Gastroesophageal sphincter (tissue), 4 donors: Measurements from ENCODE around the gene MACROD2. TPM values are rescaled to one million over a fixed set of nuclear protein-coding genes. Genes with fewer than 3 reads are reported as not detected.

ENCODE experiments used
- ATAC-seq: fragments of 150-250 bp; one replicate; pipeline ENCODE4 v1.9.1; 2016; ENCODE audit warnings: mild to moderate bottlenecking, moderate library complexity
- H3K27ac ChIP-seq, 4 donors: fragments of 200-600 bp; sonication (generic) in 3 of 4; 1 replicate in 3 of 4; 2 replicates in 1 of 4; pipeline ENCODE4 v1.5.1; 2016 to 2019
- H3K27me3 ChIP-seq: fragments of 200-600 bp; sonication (generic); one replicate; pipeline ENCODE4 v1.5.1; 2019
- H3K36me3 ChIP-seq, 2 donors: fragments of 200-600 bp; sonication (generic); one replicate each; pipeline ENCODE4 v1.5.1; 2019; ENCODE audit warnings: control low read depth in 1 of 2
- H3K4me1 ChIP-seq, 3 donors: fragments of 200-600 bp; sonication (generic); 1 replicate in 2 of 3; 2 replicates in 1 of 3; pipeline ENCODE4 v1.5.1; 2016 to 2019; ENCODE audit warnings: control low read depth in 2 of 3
- H3K4me3 ChIP-seq, 2 donors: fragments of 200-600 bp; sonication (generic); one replicate each; pipeline ENCODE4 v1.5.1; 2019; ENCODE audit warnings: mild to moderate bottlenecking in 1 of 2, moderate library complexity in 1 of 2
- H3K9me3 ChIP-seq, 3 donors: fragments of 200-600 bp; sonication (generic); one replicate each; pipeline ENCODE4 v1.5.1; 2017 to 2019; ENCODE audit warnings: control low read depth in 2 of 3
- CTCF ChIP-seq, 4 experiments: fragments of 200-600 bp in 2 of 4; fragments of 450-650 bp in 2 of 4; sonication (generic) in 1 of 4; IDR thresholded peaks; one replicate each; pipeline ENCODE4 v1.5.1; 2017 to 2019; ENCODE audit warnings: antibody characterized with exemption in 4 of 4, mild to moderate bottlenecking in 2 of 4, moderate library complexity in 2 of 4
- EP300 ChIP-seq: sonication (generic); formaldehyde crosslinking; IDR thresholded peaks from one replicate; pipeline ENCODE4 v1.6.1; 2017; ENCODE audit warnings: antibody characterized with exemption, mild to moderate bottlenecking
- POLR2A ChIP-seq, 2 donors: fragments of 450-650 bp; IDR thresholded peaks; one replicate each; pipeline ENCODE4 v1.6.1; 2017; ENCODE audit warnings: antibody characterized with exemption in 2 of 2, mild to moderate bottlenecking in 2 of 2, moderate library complexity in 1 of 2
- POLR2AphosphoS5 ChIP-seq: sonication (generic); formaldehyde crosslinking; IDR thresholded peaks from one replicate; pipeline ENCODE4 v1.6.1; 2017; ENCODE audit warnings: antibody characterized with exemption
- WGBS, 2 donors: methylation state at CpG; one replicate each; pipeline ENCODE4 v1.1.5; 2018; ENCODE audit warnings: low coverage in 1 of 2; 5-methylcytosine and 5-hydroxymethylcytosine counted together
- total RNA-seq, 4 donors: library from RNA; depleted of rRNA; stranded (reverse); fragments of >200 nt; gene quantifications; one replicate each; pipeline ENCODE4 v1.1.0, GENCODE V29; 2016

The MACROD2 gene
- total RNA-seq, 4 donors from 2014 or later: 4.0 to 12.1 (median 7.4) TPM

- Histone ChIP-seq H3K27ac (no peak overlapping the region), H3K36me3 (no peaks in the 10 kb centered on the region), H3K4me1 (no peaks in the 10 kb centered on the region), H3K9me3 (no peaks in the 10 kb centered on the region), H3K4me3 (no peak overlapping the region), H3K27me3 (no peaks in the 10 kb centered on the region)
- ATAC-seq: no peak
- no peak for TF ChIP-seq POLR2AphosphoS5
- TF ChIP-seq POLR2A (IDR thresholded peaks at IDR 0.05): no peak
- no peak for TF ChIP-seq CTCF (IDR thresholded peaks at IDR 0.05)
- TF ChIP-seq EP300: no peak
- 85 to 86% methylated on average over 3 of the region's 3 CpGs for WGBS, 2 donors
Measured at GRCh38 chr20:14477125-14477524, 481.8 kb downstream of the MACROD2 start.

- Histone ChIP-seq H3K4me3 (no peak overlapping the region), H3K4me1 (no peaks in the 10 kb centered on the region), H3K27me3 (no peaks in the 10 kb centered on the region), H3K9me3 (no peaks in the 10 kb centered on the region), H3K36me3 (no peaks in the 10 kb centered on the region), H3K27ac (no peak overlapping the region)
- ATAC-seq: no peak
- TF ChIP-seq CTCF (IDR thresholded peaks at IDR 0.05): no peak
- TF ChIP-seq EP300: no peak
- TF ChIP-seq POLR2A (IDR thresholded peaks at IDR 0.05): no peak
- TF ChIP-seq POLR2AphosphoS5: no peak
Measured at GRCh38 chr20:14478126-14478525, 482.8 kb downstream of the MACROD2 start.

- H3K4me1 ChIP-seq: no peaks in the 10 kb centered on the region
- ATAC-seq: no peak
- WGBS, 2 donors: 72 to 81% methylated on average over 3 of the region's 3 CpGs
- no peak overlapping the region for H3K4me3 ChIP-seq
- TF ChIP-seq EP300 (no peak), POLR2A (IDR thresholded peaks at IDR 0.05) (no peak), POLR2AphosphoS5 (no peak), CTCF (IDR thresholded peaks at IDR 0.05) (no peak)
- H3K36me3 ChIP-seq: no peaks in the 10 kb centered on the region
- H3K27ac ChIP-seq: no peak overlapping the region
- no peaks in the 10 kb centered on the region for H3K9me3 ChIP-seq
- no peaks in the 10 kb centered on the region for H3K27me3 ChIP-seq
Measured at GRCh38 chr20:14481863-14482262, 486.5 kb downstream of the MACROD2 start.

- no peak for ATAC-seq
- Histone ChIP-seq H3K4me1 (no peaks in the 10 kb centered on the region), H3K4me3 (no peak overlapping the region), H3K36me3 (no peaks in the 10 kb centered on the region), H3K27ac (no peak overlapping the region), H3K9me3 (no peaks in the 10 kb centered on the region), H3K27me3 (no peaks in the 10 kb centered on the region)
- no peak for TF ChIP-seq CTCF (IDR thresholded peaks at IDR 0.05)
- no peak for TF ChIP-seq EP300
- TF ChIP-seq POLR2AphosphoS5: no peak
- TF ChIP-seq POLR2A (IDR thresholded peaks at IDR 0.05): no peak
Measured at GRCh38 chr20:14488212-14488611, 492.9 kb downstream of the MACROD2 start.

GRCh38 chr20:14488756-14489479 lies 493.6 kb downstream of the MACROD2 start:
- Histone ChIP-seq H3K4me1 (peaks cover 0 to 2% (median 0%) of the 10 kb centered on the region in 3 donors), H3K4me3 (no peak overlapping the region), H3K27ac (no peak overlapping the region), H3K36me3 (no peaks in the 10 kb centered on the region), H3K9me3 (no peaks in the 10 kb centered on the region), H3K27me3 (no peaks in the 10 kb centered on the region)
- TF ChIP-seq EP300 (no peak), POLR2AphosphoS5 (no peak), CTCF (IDR thresholded peaks at IDR 0.05) (no peak), POLR2A (IDR thresholded peaks at IDR 0.05) (no peak)
- WGBS, 2 donors: 66 to 80% methylated on average over 5 of the region's 5 CpGs
- no peak for ATAC-seq
